Loucy (cell line): ENCODE results near the gene SERPINB6.
"Not testable (repeated sequence)": the region's sequence is repeated elsewhere in the genome, so short reads cannot be mapped to it uniquely, and the experiment has no call there.

Experiments
- H2AFZ ChIP-seq: fragments of 200-600 bp; sonication (generic); 2 replicates; pipeline ENCODE4 v1.6.0; 2016; ENCODE audit warnings: antibody characterized with exemption, mild to moderate bottlenecking, low read length, moderate library complexity
- H3F3A ChIP-seq: fragments of 200-600 bp; 2 replicates; pipeline ENCODE4 v1.6.0; 2016; ENCODE audit warnings: antibody characterized with exemption, low read depth, mild to moderate bottlenecking
- H3K27me3 ChIP-seq: fragments of 200-600 bp; sonication (generic); 2 replicates; pipeline ENCODE4 v1.6.1; 2014; ENCODE audit warnings: low read length, mild to moderate bottlenecking; ENCODE audit not compliant: insufficient read depth, poor library complexity, severe bottlenecking
- H3K36me3 ChIP-seq: fragments of 200-600 bp; sonication (generic); 2 replicates; pipeline ENCODE4 v1.6.1; 2016; ENCODE audit warnings: low read length; ENCODE audit not compliant: insufficient read depth
- H3K4me1 ChIP-seq: fragments of 200-600 bp; sonication (generic); 2 replicates; pipeline ENCODE4 v1.5.1; 2014; ENCODE audit warnings: low read length, mild to moderate bottlenecking; ENCODE audit not compliant: insufficient read depth, poor library complexity, severe bottlenecking
- H3K4me2 ChIP-seq: fragments of 200-600 bp; sonication (generic); 2 replicates; pipeline ENCODE4 v1.6.0; 2014; ENCODE audit warnings: antibody characterized with exemption, low read length, low read depth, mild to moderate bottlenecking; ENCODE audit not compliant: poor library complexity, severe bottlenecking
- H3K4me3 ChIP-seq: fragments of 200-600 bp; sonication (generic); 2 replicates; pipeline ENCODE4 v1.5.1; 2014; ENCODE audit warnings: low read length, mild to moderate bottlenecking, mixed read lengths; ENCODE audit not compliant: poor library complexity, severe bottlenecking
- H3K79me2 ChIP-seq: fragments of 200-600 bp; sonication (generic); 2 replicates; pipeline ENCODE4 v1.6.1; 2014; ENCODE audit warnings: low read length; ENCODE audit not compliant: insufficient read depth
- H3K9ac ChIP-seq: fragments of 200-600 bp; sonication (generic); 2 replicates; pipeline ENCODE4 v1.6.0; 2014; ENCODE audit warnings: mild to moderate bottlenecking, low read depth, low read length, moderate library complexity; ENCODE audit not compliant: poor library complexity, severe bottlenecking
- H3K9me2 ChIP-seq: fragments of 200-600 bp; sonication (generic); replicated peaks from 2 replicates; pipeline ENCODE4 v1.6.1; 2016; ENCODE audit warnings: low read depth, low read length, mixed read lengths
- H3K9me3 ChIP-seq: fragments of 200-600 bp; sonication (generic); 2 replicates; pipeline ENCODE4 v1.6.1; 2014; ENCODE audit warnings: mild to moderate bottlenecking, antibody characterized with exemption, low read length, low read depth; ENCODE audit not compliant: insufficient read depth
- H4K20me1 ChIP-seq: fragments of 200-600 bp; sonication (generic); 2 replicates; pipeline ENCODE4 v1.6.0; 2014; ENCODE audit warnings: antibody characterized with exemption, low read length, mild to moderate bottlenecking; ENCODE audit not compliant: insufficient read depth, poor library complexity, severe bottlenecking
- CTCF ChIP-seq: fragments of 200-600 bp; sonication (generic); conservative IDR thresholded peaks from 2 replicates; pipeline ENCODE4 v1.5.1; 2014; ENCODE audit warnings: mild to moderate bottlenecking, antibody characterized with exemption, low read length
- EZH2phosphoT487 ChIP-seq: fragments of 200-600 bp; IDR thresholded peaks from 2 replicates; pipeline ENCODE4 v1.6.1; 2018; ENCODE audit warnings: antibody characterized with exemption, mild to moderate bottlenecking, moderate library complexity, borderline replicate concordance

SERPINB6 gene

DNA sequence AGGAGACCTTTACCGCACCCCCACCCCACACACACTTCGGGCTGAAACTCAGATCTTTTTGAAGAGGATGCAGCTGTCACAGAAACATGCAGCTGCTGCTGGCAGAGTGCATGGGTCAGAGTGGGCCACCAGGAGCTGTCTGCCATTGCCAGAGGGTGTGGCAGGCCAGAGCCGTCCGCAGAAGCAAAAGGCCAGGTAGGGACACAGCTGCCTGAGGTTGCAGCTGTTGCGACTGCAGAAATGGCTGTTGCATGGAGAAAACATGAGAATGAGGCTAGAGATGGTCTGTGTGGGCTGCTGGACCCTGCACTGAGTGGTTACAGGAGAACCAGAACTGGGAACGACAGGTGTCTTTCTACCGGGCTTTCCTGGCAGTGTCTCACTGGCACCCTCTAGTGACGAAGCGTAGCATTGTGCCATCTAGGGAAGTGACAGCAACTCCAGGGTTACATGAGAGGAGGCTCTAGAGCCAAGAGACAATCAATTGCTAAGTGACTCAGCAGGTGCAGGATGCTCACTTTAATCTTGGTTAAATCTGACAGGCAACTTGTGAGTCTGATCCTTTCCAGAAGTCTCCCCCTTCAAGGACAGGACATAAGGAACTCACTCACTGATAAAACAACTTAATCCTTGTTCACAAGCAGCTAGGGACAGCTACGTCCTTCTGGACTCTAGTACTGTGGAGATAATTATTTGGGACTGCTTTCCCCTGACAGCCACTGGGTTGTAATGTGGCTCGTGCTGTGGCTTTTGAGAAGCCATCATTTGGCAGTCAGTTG is 39.2 kb downstream of the SERPINB6 start:
- H3K9ac ChIP-seq = no peak overlapping the region
- peak overlapping the region; percentile 74 for H2AFZ ChIP-seq

GRCh38 chr6:2931055-2931454 is 40.3 kb downstream of the SERPINB6 start:
- H3K9me3 ChIP-seq = no peaks in the 10 kb centered on the region; the same call in 1 of the 2 replicates
- no peaks in the 10 kb centered on the region for H3K36me3 ChIP-seq
- H3K9ac ChIP-seq = no peak overlapping the region
- no peaks in the 10 kb centered on the region for H4K20me1 ChIP-seq
- TF ChIP-seq CTCF (no peak), EZH2phosphoT487 (no peak)
- no peaks in the 10 kb centered on the region for H3K4me1 ChIP-seq
- no peak overlapping the region for H3K4me3 ChIP-seq
- no peak overlapping the region for H2AFZ ChIP-seq
- H3K79me2 ChIP-seq = no peaks in the 10 kb centered on the region
- H3K9me2 ChIP-seq = no peaks in the 10 kb centered on the region
- H3K27me3 ChIP-seq = no peaks in the 10 kb centered on the region
- no peak overlapping the region for H3K4me2 ChIP-seq
- H3F3A ChIP-seq = no peaks in the 10 kb centered on the region

More for the DNA sequence above, 39.2 kb downstream of the SERPINB6 start:
- Histone ChIP-seq H3K4me3 (no peak overlapping the region), H4K20me1 (no peaks in the 10 kb centered on the region), H3K4me1 (no peaks in the 10 kb centered on the region), H3K79me2 (no peaks in the 10 kb centered on the region), H3K27me3 (no peaks in the 10 kb centered on the region), H3F3A (no peaks in the 10 kb centered on the region), H3K4me2 (peak overlapping the region; percentile 57), H3K36me3 (no peaks in the 10 kb centered on the region), H3K9me2 (no peaks in the 10 kb centered on the region), H3K9me3 (no peaks in the 10 kb centered on the region; the same call in 1 of the 2 replicates)
- peak; percentile 98 for TF ChIP-seq CTCF
- no peak for TF ChIP-seq EZH2phosphoT487

DNA sequence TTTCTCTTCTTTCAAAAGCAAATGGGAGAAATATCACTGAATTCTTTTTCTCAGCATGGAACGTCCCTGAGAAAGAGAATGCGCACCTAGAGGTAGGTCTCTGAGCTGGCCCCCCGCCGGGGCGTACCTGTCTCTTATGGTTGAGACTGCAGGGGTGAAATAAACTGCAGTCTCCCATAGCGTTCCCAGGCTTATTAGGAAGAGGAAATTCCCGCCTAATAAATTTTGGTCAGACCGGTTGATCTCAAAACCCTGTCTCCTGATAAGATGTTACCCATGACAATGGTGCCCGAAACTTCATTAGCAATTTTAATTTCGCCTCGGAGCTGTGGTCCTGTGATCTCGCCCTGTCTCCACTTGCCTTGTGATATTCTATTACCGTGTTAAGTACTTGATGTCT is 43.4 kb downstream of the SERPINB6 start:
- not testable (repeated sequence) for H3K79me2 ChIP-seq, H3F3A ChIP-seq, H3K9ac ChIP-seq, H3K27me3 ChIP-seq, H3K4me2 ChIP-seq, H3K9me2 ChIP-seq, H3K9me3 ChIP-seq, H4K20me1 ChIP-seq, H2AFZ ChIP-seq, H3K36me3 ChIP-seq, H3K4me1 ChIP-seq, H3K4me3 ChIP-seq

- H2AFZ ChIP-seq, H3K4me3 ChIP-seq, H3K9me3 ChIP-seq, H3K27me3 ChIP-seq, H3K36me3 ChIP-seq, H3K4me1 ChIP-seq, H3F3A ChIP-seq, H4K20me1 ChIP-seq, H3K9me2 ChIP-seq, H3K79me2 ChIP-seq, H3K4me2 ChIP-seq, H3K9ac ChIP-seq: not testable (repeated sequence)
These were observed 45.3 kb downstream of the SERPINB6 start for GRCh38 chr6:2925842-2926747.
